Activated T-cell treated with anti-CD3 and anti-CD28 coated beads for 1 hour (primary cell): ENCODE results near the gene PAX4.
"Not testable (repeated sequence)": the region's sequence is repeated elsewhere in the genome, so short reads cannot be mapped to it uniquely, and the experiment has no call there.

Experiments
- DNase-seq: peaks from one replicate; pipeline ENCODE4 v3.0.0-alpha.2; 2020; ENCODE audit warnings: low read depth

The PAX4 gene

DNA sequence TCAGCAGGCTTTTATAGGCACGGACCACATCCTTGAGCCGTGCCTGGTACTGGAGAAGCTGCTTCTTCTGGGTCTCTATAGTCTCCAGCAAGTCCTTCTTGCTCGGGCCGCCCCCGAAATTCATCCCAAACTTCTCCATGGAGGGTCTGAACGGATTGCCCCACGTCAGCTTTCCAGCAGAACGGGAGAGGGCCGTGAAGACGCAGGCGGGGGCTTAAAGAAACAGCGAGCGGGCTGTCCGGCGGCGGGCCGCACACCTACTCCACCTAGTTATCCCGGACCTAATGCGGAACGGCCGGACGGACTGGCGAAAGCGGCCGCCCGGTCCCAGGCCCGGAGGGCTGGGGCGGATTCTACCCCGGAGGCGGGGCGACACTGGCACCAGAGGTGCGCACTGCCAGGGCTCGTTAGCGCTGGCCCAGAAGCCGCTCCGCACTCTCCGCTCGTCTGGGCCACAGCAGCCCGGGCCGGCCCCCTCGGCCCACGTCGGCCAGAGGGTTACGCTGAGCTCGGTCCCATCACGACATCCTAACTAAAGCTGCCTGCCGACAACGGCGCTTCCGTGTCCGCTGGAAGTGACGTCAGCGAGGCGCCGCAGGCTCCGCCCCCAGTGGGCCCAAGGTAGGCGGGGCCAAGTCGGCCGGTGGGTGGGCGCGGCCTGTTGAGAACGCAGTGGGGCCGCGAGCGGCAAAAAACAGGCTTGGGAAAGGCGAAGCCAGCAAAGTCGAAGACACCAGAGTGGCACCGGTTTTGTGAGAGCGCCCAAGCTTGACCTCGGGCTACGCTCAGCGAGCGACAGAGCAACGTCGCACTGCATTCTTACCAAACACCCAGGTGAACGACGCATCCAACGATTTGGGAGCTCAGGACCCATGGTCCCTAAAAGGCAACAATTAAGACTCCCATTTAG lies 32.6 kb downstream of the PAX4 start, which contains the start of gene GCC1:
GCC1 (minus strand) TSS at position 553 of the 910 bp plus-strand sequence; CDS start at position 139, 414 bp downstream.
- peak; percentile 95 for DNase-seq

DNA sequence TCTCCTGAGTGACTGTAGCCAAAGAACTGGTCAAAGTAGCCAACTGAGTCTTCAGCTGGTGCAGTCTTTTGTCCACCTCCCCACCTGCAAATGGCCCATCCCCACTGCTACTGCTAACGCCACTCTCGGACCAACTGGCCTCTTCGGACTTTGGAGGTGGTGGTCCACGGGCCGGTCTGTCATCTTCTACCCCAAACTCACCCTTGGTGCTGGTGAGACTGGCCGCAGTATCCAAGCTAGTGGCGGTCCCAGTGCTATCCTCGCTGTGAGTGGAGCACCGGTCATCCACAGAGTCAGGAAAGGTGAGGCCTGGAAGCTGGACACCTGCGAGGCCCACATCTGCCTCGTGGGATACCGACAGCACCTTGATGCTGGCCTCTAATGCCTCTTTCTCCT lies 33.3 kb downstream of the PAX4 start:
- DNase-seq: no peak

DNA sequence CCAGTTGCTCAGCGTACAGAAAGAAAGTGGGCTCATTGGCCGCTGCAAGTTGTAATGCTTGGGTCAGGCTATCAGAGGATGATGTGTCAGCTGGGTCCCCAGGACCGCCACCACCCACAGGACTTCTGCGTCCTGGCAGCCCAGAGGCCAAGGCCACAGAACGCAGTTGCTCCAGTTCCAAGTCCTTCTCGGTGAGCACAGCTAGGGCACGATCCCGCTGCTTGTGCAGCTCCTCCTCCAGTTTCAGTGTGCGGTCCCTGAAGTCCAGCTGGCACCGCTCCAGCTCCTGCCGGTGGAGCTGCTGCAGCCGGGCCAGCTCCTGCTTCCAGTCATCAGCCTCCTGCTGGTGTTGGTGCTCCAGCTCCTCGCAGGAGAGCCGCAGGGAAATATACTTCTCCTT lies 35.6 kb downstream of the PAX4 start:
- DNase-seq: no peak

DNA sequence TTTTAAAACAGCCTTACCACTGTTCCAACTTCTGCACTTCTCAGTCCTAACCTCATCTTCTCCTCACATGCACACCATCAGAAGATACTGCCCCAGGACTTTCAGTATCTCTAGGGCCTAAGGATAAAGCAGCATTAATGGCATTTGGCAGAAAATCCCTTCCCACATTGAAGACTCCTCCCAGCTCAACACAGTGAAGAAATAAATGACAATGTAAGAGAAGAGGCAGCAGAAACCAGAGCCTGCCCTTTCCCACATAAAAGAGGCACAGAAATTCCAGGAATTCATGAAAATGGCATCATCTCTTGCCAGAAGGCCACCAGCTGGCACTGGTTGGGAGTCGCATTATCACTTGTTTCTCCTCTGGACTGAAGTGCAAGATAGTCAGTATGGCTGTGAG lies 36.2 kb downstream of the PAX4 start:
- DNase-seq: no peak

DNA sequence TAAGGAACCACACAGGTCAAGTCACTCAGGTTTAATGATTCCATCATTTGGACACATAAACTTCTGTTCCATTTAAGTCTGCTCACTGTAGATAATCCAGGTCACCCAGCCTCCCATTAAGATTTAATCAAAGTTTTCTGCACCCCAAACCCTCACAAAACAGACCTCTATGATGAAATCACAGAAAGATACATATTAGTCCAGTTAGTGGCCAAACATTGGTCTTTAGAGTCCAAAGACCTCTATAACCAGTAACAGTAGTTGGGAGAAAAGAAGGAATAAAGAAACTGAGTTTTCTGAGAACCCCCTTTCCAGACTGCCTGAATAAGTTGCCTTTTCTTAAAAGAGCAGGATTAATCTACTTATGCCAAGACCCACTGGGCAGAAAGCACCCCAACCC lies 37.3 kb downstream of the PAX4 start:
- no peak for DNase-seq

DNA sequence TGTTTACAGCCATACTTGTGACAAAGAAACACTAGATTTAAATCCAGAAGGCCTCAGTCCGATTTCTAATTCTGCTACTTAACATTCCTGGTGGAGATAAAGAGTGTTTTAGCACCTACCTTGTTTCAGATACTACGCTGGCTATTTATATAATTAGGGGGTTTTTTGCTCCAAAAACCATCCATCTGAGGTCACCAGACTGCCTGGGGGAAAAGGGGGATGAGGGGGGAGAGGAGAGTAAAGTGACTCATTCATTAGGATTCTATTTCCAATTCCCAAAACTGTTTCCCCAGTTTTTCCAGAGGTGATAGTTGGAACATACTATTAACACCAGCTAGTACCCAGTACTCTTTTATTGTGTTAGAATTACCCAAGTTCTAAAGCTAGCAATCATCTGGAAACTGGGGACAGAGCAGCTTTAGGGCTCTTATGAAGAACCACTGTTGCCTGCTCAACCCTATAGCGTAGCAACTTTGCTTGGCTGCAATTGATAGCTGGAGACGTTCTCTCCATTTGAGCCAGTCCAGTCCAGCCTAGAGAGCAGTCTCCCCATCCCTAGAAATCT lies 39.1 kb downstream of the PAX4 start:
- DNase-seq: no peak

DNA sequence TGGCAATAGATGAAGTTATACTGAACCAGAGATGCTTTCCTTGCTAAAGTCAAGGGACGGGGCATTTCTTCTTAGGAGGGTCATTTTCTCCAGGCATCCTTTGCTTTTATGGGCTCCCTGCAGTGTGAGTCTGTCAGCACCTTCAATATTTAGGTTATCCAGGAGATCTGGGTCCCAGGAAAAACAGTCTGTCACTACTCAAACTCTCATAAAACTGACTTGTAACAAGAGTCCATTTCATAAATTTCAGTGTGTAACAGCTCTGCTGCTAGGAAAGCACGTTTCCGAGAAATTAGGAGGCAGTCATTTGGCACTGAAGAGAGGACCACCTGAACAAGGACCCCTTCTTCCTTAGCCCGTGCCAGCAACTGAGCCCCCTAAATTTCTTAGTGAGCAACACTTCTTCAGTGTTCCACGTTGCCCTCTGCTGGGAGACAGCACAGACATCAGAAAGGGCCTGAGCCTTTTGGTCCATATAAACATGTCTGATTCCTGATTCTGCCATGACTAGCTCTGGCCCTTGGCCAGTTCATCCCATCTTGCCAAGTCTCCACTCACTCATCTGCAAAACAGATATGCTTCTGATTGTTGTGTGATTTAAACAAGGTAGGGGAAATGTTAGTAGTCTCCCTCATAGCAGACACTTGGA lies 39.8 kb downstream of the PAX4 start:
- DNase-seq: no peak

DNA sequence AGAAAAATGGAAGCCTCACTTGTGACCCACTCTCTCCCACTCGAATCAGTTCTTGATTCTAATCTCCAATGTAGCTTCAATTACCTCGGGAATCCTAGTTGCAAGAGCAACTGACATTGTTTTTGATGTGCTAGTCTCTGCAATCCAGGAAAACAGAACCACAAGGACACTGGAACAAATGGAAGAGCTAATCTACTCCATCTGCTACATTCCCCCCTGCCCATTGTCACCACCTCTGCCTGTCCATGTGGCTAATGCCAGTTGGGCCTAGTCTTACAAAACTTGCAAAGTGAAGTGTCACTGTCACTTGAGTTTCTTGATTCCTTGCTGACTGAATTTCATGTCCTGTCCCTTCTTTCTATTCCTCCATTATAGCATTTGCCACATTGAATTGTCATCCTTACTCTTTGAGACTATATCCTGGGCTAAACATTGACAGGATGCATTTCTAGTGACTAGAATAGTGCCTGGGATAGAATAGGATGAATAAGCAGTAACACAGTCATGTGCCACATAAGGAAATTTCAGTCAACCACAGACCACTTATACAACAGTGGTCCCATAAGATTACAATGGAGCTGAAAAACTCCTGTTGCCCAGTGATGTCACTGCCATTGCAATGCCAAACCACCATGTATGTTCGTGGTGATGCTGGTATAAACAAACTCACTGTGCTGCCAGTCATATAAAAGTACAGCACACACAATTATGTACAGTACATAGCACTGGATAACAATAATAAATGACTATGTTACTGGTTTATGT lies 46.0 kb downstream of the PAX4 start:
- DNase-seq: no peak

DNA sequence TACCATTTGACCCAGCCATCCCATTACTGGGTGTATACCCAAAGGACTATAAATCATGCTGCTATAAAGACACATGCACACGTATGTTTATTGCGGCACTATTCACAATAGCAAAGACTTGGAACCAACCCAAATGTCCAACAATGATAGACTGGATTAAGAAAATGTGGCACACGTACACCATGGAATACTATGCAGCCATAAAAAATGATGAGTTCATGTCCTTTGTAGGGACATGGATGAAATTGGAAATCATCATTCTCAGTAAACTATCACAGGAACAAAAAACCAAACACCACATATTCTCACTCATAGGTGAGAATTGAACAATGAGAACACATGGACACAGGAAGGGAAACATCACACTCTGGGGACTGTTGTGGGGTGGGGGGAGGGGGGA lies 49.9 kb downstream of the PAX4 start:
- DNase-seq: not testable (repeated sequence)

DNA sequence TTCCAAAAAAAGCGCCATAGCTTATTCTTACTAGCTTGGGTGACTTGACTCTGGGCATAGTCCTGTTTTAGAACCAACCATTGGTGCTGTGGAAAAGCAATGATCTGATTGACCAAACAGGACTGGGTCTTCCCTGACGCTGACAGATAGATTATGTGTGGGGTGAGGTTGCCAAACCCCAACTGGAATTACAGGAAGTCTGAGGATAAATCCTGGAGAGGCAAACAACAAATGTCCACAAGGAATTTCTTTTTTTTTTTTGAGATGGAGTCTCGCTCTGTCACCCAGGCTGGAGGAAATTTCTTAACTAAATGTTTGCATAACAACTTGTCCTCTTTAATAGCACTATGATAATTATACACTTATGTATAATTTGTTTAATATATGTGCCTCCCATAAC lies 51.7 kb downstream of the PAX4 start:
- no peak for DNase-seq
